Cortex of kidney (tissue), 1 donor: Measurements from ENCODE around the gene CEPT1.

ENCODE experiments used
- DNase-seq: peaks from one replicate; lab custom pipeline; 2025; lab: John Stamatoyannopoulos, UW

The CEPT1 gene

DNA sequence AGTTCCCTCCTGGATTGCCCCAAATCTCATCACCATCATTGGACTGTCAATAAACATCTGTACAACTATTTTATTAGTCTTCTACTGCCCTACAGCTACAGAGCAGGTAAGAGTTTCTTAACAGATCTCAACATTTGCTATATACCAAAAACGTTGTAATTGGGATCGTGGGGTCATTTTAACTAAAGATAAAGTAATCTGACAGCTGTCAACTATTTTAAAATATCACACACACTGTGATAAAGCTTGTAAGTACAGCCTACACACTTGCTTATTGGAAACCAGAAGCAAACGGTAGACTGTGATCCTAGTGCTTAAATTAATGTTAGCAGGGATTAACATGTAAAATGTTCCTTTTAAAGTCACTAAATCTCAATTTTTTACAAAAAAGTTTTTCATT lies 7.9 kb downstream of the CEPT1 start:
- DNase-seq = no peak

DNA sequence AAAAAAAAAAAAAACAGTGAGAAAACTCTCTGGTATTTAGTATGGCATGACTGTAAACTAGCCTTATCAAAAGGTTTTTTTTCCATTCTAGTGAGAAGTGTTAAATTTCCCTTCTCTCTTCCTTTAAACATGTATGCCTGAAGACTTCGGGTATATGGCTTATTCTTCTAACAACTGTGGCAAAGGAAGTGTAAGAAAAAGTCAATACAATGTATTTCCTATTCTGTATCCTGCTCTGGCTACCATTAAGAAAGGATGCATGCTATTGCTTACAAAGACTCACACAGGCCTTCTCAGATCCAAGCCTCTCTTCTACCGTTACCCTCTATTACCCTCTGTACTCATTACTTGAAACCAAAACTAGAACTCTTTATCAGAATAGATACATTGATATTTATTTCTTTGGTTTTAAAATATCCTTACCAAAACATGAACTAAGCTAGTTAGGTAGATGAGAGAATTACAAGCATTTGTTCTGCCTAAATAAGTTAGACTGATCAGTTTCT lies 8.4 kb downstream of the CEPT1 start:
- no peak for DNase-seq

DNA sequence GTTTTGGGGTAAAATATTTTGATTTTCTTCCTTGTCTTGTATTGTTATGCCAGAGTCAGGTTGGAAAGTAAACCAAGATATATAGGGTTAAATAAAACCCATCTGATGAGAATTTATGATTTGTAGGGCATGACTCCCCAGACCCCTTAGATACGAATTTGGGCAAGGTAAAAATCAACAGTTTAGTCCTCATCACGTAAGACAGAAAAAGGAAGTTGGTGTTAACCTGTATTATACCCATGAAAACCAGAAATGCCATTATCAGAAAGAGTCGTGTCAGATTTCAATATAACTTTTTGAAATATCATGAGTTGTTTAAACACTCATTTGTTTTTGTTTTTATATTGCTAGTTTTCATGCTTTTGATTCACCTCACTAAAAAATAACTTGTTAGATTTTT lies 11.8 kb downstream of the CEPT1 start:
- no peak for DNase-seq

DNA sequence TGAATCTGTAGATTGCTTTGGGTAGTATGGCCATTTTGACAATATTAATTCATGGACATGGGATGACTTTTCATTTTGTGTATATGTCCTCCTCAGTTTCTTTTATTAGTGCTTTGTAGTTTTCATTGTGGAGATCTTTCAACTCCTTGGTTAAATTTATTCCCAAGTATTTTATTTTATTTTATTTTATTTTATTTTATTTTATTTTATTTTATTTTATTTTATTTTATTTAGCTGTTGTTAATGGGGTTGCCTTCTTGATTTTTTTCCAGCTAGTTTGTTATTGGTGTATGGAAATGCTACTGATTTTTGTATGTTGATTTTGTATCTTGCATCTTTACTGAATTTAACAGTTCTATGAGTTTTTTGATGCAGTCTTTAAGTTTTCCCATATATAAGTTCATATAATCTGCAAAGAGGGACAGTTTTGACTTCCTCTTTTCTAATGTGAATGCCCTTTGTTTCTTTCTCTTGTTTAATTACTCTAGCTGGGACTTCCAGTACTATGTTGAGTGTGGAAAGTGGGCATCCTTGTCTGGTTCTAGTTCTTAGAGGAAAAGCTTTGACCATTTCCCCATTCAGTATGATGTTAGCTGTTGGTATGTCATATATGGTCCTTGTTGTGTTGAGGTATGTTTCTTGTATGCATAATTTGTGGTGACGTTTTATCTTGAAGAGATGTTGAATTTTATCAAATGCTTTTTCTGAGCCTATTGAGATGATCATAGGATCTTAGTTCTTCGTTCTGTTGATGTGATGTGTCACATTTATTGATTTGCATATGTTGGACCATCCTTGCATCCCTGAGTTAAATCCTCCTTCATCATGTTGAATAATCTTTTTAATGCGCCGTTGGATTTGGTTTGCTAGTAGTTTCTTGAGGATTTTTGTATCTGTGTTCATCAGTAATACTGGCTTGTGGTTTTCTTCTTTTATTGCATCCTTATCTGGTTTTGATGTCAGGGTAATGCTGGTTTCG lies 14.3 kb downstream of the CEPT1 start:
- DNase-seq = no peak

DNA sequence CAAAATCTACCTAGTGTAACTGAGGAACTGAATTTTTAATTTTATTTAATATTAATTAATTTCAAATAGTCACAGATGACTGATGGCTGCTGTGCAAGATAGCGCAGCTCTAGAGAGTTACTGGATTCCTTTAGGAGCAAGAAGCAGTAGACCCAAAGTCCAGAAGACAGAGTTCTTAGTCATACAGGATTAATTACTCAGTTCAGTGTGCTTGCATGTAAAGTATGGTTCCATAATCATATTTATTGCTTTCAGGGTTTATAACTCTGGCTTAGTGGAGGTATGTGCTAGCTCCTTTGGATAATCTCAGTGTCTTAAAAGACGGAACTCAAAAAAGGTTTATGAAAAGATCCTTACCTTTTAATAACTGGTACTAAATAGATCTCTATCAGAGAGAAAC lies 17.4 kb downstream of the CEPT1 start:
- no peak for DNase-seq

DNA sequence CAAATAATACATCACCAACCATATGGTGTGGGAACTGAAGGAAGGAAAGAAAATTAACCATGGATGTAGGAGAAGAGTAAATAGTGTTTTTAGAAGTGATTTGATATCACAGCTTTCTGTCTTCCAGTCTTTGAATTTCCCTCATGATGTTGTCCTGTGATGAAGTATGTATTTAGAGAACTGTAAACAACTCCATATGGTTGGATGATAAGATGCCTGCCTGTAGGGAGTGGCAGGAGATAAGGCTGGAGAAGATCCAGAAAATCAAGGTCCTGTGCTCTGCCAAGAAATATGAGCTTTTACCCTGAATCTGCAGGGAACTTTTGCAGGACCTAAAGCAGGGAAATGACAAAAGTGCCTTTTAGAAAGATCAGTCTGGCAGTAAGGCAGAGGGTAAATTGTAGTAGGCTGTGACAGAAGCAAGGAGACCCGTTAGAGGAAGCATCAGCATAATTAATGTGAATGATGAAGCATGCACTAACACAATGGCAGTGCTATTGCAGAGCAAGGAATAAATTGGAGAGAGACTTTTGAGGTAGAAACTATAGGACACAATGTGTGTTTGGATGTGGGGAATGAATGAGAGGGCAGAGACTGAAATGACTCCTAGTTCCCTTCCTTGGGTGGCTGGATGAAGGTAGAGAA lies 21.9 kb downstream of the CEPT1 start:
- no peak for DNase-seq

DNA sequence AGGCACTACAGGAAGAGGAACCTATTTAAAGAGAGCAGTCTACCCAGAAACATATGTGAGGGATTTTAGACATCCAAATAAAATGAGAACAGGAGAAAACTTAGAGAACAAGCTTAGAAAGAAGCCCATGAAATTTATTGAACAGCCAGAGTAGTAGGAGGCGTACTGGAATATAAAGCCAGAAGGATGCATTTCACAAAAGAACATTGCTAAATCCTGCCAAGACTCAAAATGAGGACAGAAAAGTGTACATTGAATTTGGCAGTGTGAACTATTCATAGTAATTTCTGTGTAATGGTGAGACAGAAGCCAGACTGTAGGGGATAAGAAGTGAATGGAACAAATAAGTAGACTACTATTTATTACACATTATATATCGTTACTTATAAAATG lies 22.5 kb downstream of the CEPT1 start:
- no peak for DNase-seq

DNA sequence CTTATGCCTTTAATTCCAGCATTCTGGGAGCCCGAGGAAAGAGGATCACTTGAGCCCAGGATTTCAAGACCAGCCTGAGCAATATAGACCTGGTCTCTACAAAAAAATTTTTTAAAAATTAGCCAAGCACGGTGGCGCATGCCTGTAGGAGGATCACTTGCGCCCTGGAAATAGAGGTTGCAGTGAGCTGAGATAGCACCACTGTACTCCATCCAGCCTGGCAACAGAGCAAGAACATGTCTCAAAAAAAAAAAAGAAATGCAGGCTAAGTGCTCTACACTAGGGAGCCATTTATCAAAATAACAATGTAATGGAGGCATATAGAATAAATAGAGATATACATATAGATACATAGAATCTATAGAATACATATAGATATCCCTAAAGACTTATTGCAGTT lies 23.3 kb downstream of the CEPT1 start:
- DNase-seq = no peak

DNA sequence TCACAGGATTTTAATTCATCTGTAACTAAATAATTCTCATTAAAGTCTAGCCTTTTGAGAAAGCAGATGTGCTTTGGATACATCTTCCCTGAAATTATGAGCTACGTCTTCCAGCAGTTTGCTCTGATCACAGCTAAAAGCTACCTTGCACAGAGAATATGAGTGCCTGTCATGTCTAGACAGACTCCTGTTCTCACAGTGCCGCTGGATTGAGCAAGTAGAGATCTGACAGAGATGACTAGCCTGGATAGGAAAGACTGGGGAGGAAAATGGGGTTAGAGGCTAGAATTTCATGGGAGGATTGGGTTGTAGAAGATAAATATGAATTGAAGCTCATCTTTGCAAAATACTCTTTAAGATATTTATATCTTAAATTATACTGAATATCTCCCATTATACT lies 24.1 kb downstream of the CEPT1 start:
- DNase-seq = no peak

DNA sequence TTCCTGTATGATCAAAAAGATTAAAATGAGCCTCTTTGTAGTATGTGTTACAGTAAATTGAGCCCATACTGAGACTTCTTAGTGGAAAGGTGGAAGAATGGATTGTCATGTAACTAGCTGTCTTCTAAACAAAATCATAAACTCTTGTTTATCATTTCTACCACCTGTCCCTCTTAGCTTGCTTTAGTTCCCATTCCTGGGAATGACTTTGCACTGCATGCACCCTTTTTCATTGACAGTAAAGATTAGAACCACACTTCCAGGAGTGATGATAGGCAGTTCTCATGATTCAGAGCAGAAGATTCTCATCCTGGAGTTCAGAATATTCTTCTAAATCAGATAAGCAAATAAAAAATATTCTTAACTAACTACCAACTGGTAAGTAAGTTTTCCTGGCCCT lies 32.4 kb downstream of the CEPT1 start:
- DNase-seq = no peak

DNA sequence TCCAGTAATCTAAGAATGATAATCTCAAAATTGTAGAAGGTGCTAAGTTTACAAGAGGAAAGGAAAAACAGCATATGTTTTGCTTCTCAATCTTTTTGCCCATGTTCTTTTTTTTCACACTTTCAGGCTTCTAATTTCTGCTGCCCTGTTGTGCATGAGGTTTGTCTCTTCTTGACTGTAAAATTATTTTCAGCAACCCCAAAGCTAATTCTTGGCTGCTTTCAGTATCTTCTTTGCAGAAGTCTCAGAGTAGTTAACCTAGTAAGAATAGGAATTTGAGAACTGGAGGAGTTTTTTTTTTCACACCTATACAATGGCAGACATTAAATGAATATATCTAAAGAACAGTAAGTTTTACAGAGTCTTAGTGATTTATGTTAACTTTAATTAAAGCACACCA lies 34.0 kb downstream of the CEPT1 start:
- DNase-seq = no peak

DNA sequence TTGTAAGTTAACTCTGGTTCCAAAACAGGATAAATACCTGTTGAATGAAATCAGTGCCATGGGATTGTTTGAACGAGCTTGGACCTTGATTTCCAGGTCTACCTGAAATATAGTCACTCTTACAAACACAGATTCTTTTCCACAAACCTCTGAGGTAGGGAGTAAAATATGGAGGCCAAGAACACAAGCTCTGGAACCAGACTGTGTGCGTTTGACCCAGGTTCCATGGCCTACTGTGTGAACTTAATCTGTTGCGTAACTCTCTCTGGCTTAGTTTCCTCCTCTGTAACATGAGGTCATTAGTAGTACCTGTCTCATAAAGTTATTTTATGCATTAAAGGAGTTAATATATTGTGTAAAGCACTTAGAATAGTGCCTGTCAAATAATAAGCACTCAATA lies 35.3 kb downstream of the CEPT1 start:
- no peak for DNase-seq

DNA sequence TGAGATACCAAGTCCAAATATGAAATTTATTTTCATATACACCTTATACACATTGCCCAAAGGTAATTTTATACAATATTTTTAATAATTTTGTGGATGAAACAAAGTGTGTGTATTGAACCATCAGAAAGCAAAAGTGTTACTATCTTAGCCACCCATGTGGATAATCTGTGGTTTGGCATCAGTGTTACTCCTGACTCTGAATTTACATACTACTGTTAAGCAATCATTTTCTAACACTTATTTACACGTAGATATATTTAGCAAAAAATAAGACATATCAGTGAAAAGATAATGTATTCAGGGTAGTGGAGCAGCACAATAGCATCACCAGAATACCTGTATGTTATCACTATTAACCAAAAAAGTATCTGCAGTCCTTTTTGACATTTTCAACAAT lies 36.7 kb downstream of the CEPT1 start:
- DNase-seq = no peak

DNA sequence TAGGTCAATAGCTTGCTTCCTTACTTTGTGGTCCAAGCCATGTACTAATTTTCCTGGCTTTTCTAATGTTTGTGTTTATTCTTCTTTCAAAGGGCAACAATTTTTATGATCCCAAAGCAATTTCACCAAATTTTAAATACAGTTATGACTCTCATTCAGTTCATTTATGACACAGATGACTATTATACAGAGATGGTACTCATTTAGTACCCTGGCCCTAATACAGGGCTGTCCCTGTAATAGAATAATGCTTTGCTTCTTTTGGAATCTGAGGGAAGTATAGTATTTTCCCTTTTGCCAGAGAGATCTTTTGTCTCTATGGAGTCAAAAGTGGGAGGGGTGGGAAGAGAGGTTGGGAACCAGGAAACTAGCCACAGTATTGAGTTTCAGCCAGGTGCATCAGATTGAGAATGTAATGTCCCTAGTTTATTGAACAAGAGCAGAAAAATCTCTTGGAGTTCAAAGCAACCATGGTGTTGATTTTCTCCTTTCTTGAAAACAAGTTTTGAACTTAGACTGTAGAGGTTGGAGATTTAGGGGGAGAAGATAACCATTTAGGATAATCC lies 40.0 kb downstream of the CEPT1 start:
- DNase-seq = no peak

DNA sequence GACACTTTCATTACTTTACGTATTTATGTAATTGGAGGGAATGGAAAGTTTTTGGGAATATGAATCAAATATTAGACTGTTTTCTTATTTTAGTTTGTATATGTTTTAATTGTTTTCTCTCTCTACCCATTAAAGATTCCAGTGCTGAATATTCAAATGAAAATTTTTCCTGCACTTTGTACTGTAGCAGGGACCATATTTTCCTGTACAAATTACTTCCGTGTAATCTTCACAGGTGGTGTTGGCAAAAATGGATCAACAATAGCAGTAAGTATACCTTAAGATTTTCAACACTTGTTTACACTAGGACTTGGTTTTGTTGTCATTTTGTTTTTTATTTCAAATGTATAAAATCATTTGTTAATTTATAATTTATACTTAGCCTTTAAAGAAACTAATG lies 42.0 kb downstream of the CEPT1 start:
- no peak for DNase-seq

DNA sequence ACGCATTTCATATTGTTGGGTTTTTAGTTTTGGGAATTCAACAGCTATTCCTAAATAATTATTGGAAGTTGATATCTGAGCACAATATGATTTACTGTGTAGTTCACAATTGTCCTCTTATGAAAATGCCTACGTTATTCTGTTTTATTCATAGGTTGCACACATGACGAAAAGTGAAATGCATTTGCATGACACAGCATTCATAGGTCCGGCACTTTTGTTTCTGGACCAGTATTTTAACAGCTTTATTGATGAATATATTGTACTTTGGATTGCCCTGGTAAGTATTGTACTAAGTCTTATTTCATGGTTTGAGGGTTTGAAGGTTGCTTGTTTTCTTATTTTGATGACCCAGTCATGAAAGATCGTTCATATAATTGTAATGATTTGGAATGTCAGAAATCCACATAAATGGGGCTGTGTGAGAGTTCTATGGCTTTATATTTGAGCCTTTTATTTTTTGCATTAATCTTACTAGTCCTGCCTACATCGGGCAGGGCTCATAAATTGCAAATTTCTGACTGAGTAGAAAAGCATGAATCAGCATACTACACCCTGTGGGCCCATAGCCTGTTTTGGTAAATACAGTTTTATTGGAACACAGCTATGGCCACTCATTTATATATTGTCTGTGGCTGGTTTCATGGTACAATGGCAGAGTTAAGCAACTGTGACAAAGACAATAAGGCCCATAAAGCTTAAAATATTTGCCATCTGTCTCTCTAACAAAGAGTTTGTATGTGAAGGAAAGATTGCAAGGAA lies 43.5 kb downstream of the CEPT1 start:
- no peak for DNase-seq

DNA sequence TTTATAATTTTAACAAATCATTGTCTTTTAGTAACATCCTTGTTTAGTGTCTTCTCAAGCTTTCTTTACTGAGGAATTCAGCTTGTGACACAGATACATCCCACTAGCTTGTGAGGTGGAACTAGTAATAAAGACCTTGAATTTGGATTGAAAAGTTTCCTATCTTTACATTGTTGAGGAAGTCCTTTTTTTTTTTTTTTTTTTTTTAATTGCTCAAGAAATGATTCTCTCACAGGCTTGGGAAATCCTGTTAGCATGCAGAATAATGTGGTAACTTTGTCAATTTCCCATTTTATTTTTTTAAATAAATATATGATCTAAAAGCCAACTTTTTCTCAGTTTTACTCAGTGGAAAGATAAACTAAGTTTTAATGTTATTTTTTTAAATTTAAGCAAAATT lies 44.6 kb downstream of the CEPT1 start:
- no peak for DNase-seq

DNA sequence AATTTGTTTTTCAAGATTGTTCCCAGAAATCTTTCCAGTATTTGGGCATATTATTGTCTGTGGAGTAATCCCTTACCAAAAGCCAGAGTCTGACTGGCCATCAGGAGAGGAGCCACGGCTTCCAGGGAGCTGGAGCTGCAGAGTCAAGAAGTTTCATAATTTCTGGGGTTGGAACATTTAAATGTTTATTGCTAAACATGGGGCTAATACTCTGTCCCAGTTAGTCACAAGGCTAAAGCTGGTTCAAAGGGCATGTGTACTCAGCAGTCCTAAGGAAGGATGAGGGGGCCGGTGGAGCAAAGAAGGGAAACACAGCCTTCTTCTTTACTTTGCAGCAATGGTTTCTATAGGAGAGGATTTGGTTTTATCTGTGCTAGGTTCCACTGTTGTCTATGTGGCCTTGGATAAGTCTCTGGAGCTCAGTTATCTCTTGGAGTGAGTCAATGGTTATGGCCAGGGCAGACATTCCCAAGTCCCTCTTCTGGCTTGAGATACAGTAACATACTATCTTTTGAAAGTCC lies 51.0 kb downstream of the CEPT1 start:
- DNase-seq = no peak

DNA sequence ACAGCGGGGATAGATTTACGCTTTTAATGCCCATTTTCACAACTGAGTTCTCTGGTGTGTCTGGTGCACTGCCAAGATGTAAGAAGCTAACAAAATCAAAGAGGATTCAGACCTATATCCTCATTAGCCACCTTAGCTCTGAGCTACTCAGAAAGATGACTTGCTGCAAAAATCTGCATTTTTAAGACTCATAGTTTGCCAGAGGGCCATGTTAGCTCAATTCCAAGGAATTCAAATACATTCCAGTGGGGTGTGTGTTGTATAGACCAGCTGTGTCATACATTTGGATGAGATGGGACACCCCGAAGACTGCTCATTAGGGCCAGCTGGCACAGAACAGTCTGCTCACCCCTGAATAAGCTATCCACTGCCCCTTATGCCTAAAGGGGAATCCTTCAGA lies 51.5 kb downstream of the CEPT1 start:
- DNase-seq = no peak

DNA sequence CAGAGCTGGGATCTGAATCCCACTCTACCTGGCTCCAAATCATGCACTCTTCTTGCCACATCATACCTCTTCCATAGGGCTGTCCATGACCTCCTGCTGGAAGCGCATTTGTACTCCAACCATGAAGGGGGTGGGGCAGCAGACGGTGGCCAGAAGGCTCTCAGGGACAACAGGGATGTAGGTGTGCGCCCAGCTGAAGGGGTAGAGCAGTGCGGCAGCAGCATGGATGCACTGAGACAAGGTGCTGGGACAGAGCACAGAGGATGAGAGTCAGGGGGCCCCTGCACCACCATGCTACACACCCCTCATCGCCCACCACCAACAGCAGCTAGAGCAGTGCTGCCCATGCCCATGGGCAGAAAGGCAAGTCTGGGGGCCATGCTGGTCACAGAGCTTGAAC lies 52.1 kb downstream of the CEPT1 start:
- DNase-seq = no peak

DNA sequence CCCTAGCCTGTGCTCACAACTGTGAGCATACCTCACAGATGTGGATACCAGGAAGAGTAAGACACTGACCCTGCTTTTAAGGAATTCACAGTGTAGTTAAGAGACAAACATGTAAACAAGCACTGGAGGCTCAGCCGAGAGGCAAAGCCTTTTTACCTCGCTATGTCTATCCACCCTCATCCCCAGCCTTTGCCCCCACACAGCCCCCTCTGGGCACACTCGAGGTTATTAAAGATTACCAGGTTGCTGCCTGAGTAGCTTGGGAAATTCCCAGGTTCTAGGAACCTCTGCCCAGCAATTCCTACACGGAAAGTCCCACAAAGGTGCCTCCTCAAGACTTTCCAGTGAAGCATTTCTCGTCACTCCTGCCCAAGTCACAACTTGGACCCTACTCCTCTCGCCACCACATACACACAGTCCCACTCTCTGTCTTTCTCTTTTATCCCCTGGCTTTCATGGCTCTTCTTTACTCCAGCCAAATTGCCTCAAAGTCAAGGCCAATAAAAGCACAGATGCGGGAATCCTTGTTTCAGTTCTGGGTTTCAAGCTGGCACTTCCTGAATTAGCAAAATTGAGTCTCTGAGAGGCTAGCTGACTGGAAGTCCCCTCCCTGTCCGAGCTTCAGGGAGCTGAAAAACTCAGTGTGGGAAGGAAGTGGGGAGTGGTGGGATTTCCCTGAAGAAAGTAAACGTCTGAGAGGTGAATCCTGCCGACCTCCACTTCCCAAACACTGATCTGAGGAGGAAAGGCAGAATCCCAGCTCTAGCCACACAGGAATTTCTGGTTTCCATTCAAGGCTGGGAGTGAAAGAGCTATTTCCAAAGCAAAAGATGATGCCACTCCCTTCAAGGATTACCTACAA lies 52.9 kb downstream of the CEPT1 start:
- DNase-seq = no peak
